B cell (primary cell): ENCODE measurements around the gene SPG7. TPM values are rescaled to one million over a fixed set of nuclear protein-coding genes. Genes with fewer than 3 reads are reported as not detected.
"Not testable (repeated sequence)": the region's sequence is repeated elsewhere in the genome, so short reads cannot be mapped to it uniquely, and the experiment has no call there.

Experiments
- ATAC-seq: fragments of 200-7000 bp; cut with Tn5 transposase; one replicate; pipeline ENCODE4 v1.10.0; 2021; ENCODE audit warnings: low read depth, mild to moderate bottlenecking, moderate number of reproducible peaks, moderate library complexity
- CTCF ChIA-PET: fragments of 350-600 bp; sonication (Branson Sonifier 250); formaldehyde crosslinking; loops from one replicate; lab custom pipeline; 2021; ENCODE audit warnings: antibody characterized with exemption, inconsistent platforms; lab: Charles Lee
- POLR2A ChIA-PET: fragments of 350-600 bp; sonication (Branson Sonifier 250); formaldehyde crosslinking; loops from one replicate; lab custom pipeline; 2021; ENCODE audit warnings: antibody characterized with exemption; lab: Charles Lee
- DNase-seq: peaks from one replicate; pipeline ENCODE4 v3.0.0; 2013
- H2AFZ ChIP-seq: 2 replicates; pipeline ENCODE4 v1.6.1; 2012; ENCODE audit warnings: mild to moderate bottlenecking, low read depth, low read length; ENCODE audit not compliant: insufficient read depth, poor library complexity, severe bottlenecking
- H3K27ac ChIP-seq, 2 donors: 1 replicate in 1 of 2; 2 replicates in 1 of 2; pipeline ENCODE4 v1.5.1; 2012 to 2013; ENCODE audit warnings: low read length in 2 of 2, mild to moderate bottlenecking in 2 of 2, moderate library complexity in 1 of 2
- H3K27me3 ChIP-seq, 4 experiments: fragments of 200-600 bp in 1 of 4; sonication (generic) in 1 of 4; replicated peaks in 1 of 4; 1 replicate in 2 of 4; 2 replicates in 2 of 4; pipeline versions ENCODE4 v1.6.1 to v1.7.0; 2013 to 2016; ENCODE audit warnings: low read length in 3 of 4, mild to moderate bottlenecking in 2 of 4, mixed read lengths in 1 of 4, moderate library complexity in 1 of 4; ENCODE audit not compliant: insufficient read depth in 4 of 4, control insufficient read depth in 3 of 4; ENCODE audit errors: control extremely low read depth in 1 of 4
- H3K36me3 ChIP-seq, 2 experiments: replicated peaks in 1 of 2; 1 replicate in 1 of 2; 2 replicates in 1 of 2; pipeline versions ENCODE4 v1.6.1 to v1.7.1; 2013; ENCODE audit warnings: low read length in 1 of 2; ENCODE audit not compliant: insufficient read depth in 2 of 2, control insufficient read depth in 1 of 2; ENCODE audit errors: control extremely low read depth in 1 of 2, extremely low read depth in 1 of 2
- H3K4me1 ChIP-seq, 2 donors: fragments of 200-600 bp in 1 of 2; sonication (generic) in 1 of 2; 1 replicate in 1 of 2; 2 replicates in 1 of 2; pipeline versions ENCODE4 v1.5.1 to v1.6.1; 2013 to 2017; ENCODE audit warnings: low read length in 2 of 2; ENCODE audit not compliant: control insufficient read depth in 2 of 2, insufficient read depth in 2 of 2
- H3K4me2 ChIP-seq: replicated peaks from 2 replicates; pipeline ENCODE3; 2012; ENCODE audit warnings: mild to moderate bottlenecking, low read depth, low read length; ENCODE audit not compliant: poor library complexity, severe bottlenecking
- H3K4me3 ChIP-seq, 5 experiments: fragments of 200-600 bp in 1 of 5; sonication (generic) in 1 of 5; 1 replicate in 3 of 5; 2 replicates in 2 of 5; pipeline versions ENCODE4 v1.5.1 to v1.7.0; 2011 to 2016; ENCODE audit warnings: low read length in 4 of 5, mild to moderate bottlenecking in 4 of 5, low read depth in 2 of 5, control low read depth in 1 of 5, moderate library complexity in 1 of 5; ENCODE audit not compliant: insufficient read depth in 1 of 5; ENCODE audit errors: control extremely low read depth in 1 of 5, extremely low read depth in 1 of 5
- H3K79me2 ChIP-seq: fragments of 200-600 bp; sonication (generic); one replicate; pipeline ENCODE4 v1.6.0; 2016; ENCODE audit warnings: low read length; ENCODE audit not compliant: control insufficient read depth, insufficient read depth
- H3K9ac ChIP-seq: fragments of 200-600 bp; sonication (generic); 2 replicates; pipeline ENCODE4 v1.6.1; 2017; ENCODE audit warnings: mild to moderate bottlenecking, low read length, moderate library complexity
- H3K9me3 ChIP-seq, 3 donors: one replicate each; pipeline versions ENCODE4 v1.6.1 to v1.7.1; 2013; ENCODE audit warnings: low read length in 2 of 3; ENCODE audit not compliant: control insufficient read depth in 2 of 3, insufficient read depth in 1 of 3; ENCODE audit errors: control extremely low read depth in 1 of 3
- H4K20me1 ChIP-seq: 2 replicates; pipeline ENCODE4 v1.6.0; 2012; ENCODE audit warnings: mild to moderate bottlenecking, low read length; ENCODE audit not compliant: insufficient read depth, control insufficient read depth, poor library complexity, severe bottlenecking
- H3K27ac Mint-ChIP-seq: one replicate; pipeline ENCODE4 v1.8.0; 2021; ENCODE audit warnings: mixed read lengths
- H3K27me3 Mint-ChIP-seq: one replicate; pipeline ENCODE4 v1.8.0; 2021; ENCODE audit warnings: mixed read lengths
- H3K4me1 Mint-ChIP-seq: one replicate; pipeline ENCODE4 v1.8.0; 2021; ENCODE audit warnings: mixed read lengths
- H3K4me3 Mint-ChIP-seq: one replicate; pipeline ENCODE4 v1.8.0; 2021; ENCODE audit warnings: mixed read lengths
- H3K9me3 Mint-ChIP-seq: one replicate; pipeline ENCODE4 v1.8.0; 2022; ENCODE audit warnings: mixed read lengths; ENCODE audit not compliant: insufficient read depth
- EZH2 ChIP-seq: IDR thresholded peaks from 2 replicates; pipeline ENCODE4 v1.6.1; 2012; ENCODE audit warnings: borderline replicate concordance, low read depth, mild to moderate bottlenecking, moderate library complexity, low read length; ENCODE audit not compliant: insufficient read depth, poor library complexity, severe bottlenecking
- WGBS: methylation state at CpG from one replicate; pipeline ENCODE4 v1.1.5; 2013; ENCODE audit warnings: missing lambda C conversion rate; ENCODE audit not compliant: insufficient coverage; 5-methylcytosine and 5-hydroxymethylcytosine counted together
- intact Hi-C: fragments of 100-400 bp; cut with micrococcal nuclease; formaldehyde crosslinking; loops from one replicate; pipeline ENCODE4 v1.10.0; 2022
- polyA plus RNA-seq: library from polyadenylated mRNA; depleted of rRNA; stranded (reverse); fragments of >200 nt; gene quantifications from 2 replicates; pipeline ENCODE4 v1.2.3, GENCODE V29; 2012
- total RNA-seq, 2 donors: library from RNA; stranded (reverse); fragments of 120-200 nt in 1 of 2; gene quantifications; 1 replicate in 1 of 2; 2 replicates in 1 of 2; pipeline versions ENCODE4 v1.2.3 to v1.2.4, GENCODE V29; 2013 to 2022
- TF ChIP-seq, protein P1 (sequence below): fragments of 200-600 bp; IDR thresholded peaks from one replicate; pipeline ENCODE4 v1.8.0; 2022; ENCODE audit warnings: antibody characterized with exemption, mild to moderate bottlenecking

The SPG7 gene
- total and polyA plus RNA-seq, 2 donors (not counting 1 experiment from before 2014, with no cell fraction given): 146 to 157 TPM

DNA sequence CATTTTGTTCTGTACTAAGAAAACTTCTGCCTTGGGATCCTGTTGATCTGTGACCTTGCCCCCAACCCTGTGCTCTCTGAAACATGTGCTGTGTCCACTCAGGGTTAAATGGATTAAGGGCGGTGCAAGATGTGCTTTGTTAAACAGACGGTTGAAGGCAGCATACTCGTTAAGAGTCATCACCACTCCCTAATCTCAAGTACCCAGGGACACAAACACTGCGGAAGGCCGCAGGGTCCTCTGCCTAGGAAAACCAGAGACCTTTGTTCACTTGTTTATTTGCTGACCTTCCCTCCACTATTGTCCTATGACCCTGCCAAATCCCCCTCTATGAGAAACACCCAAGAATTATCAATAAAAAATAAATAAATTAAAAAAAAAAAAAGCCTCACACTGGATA lies 44.9 kb upstream of the SPG7 start:
- peaks cover 50% of the 10 kb centered on the region for H3K4me1 Mint-ChIP-seq
- H3K36me3 ChIP-seq, H3K4me1 ChIP-seq, H2AFZ ChIP-seq, H3K9me3 Mint-ChIP-seq, intact Hi-C loops, H3K9me3 ChIP-seq, H3K27ac Mint-ChIP-seq, H3K4me2 ChIP-seq, H3K4me3 ChIP-seq, H3K27ac ChIP-seq, POLR2A ChIA-PET, DNase-seq, H3K27me3 ChIP-seq, H3K27me3 Mint-ChIP-seq, H3K9ac ChIP-seq, CTCF ChIA-PET, H3K4me3 Mint-ChIP-seq, ATAC-seq: not testable (repeated sequence)
- no CpG with 5 or more reads among the region's 5 CpGs for WGBS
- H3K79me2 ChIP-seq: peaks cover 86% of the 10 kb centered on the region
- H4K20me1 ChIP-seq: peaks cover 94% of the 10 kb centered on the region

DNA sequence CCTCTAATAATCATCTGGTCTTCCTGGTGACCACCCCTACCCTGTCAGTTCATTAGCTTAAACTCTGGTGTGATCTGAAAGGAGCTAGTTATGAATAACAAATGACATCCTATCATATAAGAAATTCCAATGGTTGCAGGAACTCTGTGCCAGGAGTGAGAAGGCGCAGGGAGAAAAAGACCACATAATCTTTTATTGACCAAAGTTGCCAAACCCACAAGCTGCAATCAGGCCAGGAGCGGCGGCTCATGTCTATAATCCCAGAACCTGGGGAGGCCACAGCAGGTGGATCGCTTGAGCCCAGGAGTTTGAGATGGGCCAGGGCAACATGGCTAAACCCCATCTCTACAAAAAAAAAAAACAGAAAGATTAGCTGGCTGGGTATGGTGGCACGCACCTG lies 41.3 kb upstream of the SPG7 start:
- no peaks in the 10 kb centered on the region for H3K27me3 Mint-ChIP-seq
- no peak for DNase-seq
- no peak overlapping the region for H3K27ac Mint-ChIP-seq
- intact Hi-C loops: no loop called here
- no peaks in the 10 kb centered on the region for H3K27me3 ChIP-seq
- peaks cover 0 to 5% of the 10 kb centered on the region in 2 experiments for H3K36me3 ChIP-seq
- no peak overlapping the region for H3K27ac ChIP-seq
- no peak overlapping the region for H3K4me2 ChIP-seq
- WGBS: 100% methylated on average over 5 of the region's 5 CpGs
- H3K4me3 Mint-ChIP-seq: no peak overlapping the region
- no peak for ATAC-seq
- no peak overlapping the region for H2AFZ ChIP-seq
- ChIA-PET POLR2A (no interaction called here), CTCF (interaction anchor here (0.9 kb wide), 1 partner anchor 17 kb away, joined by 3 read pairs; no protein-coding TSS in a partner anchor)
- H4K20me1 ChIP-seq: peaks cover 94% of the 10 kb centered on the region
- no peak for TF ChIP-seq EZH2
- TF ChIP-seq, protein P1, sequence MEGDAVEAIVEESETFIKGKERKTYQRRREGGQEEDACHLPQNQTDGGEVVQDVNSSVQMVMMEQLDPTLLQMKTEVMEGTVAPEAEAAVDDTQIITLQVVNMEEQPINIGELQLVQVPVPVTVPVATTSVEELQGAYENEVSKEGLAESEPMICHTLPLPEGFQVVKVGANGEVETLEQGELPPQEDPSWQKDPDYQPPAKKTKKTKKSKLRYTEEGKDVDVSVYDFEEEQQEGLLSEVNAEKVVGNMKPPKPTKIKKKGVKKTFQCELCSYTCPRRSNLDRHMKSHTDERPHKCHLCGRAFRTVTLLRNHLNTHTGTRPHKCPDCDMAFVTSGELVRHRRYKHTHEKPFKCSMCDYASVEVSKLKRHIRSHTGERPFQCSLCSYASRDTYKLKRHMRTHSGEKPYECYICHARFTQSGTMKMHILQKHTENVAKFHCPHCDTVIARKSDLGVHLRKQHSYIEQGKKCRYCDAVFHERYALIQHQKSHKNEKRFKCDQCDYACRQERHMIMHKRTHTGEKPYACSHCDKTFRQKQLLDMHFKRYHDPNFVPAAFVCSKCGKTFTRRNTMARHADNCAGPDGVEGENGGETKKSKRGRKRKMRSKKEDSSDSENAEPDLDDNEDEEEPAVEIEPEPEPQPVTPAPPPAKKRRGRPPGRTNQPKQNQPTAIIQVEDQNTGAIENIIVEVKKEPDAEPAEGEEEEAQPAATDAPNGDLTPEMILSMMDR: no peak
- H3K9ac ChIP-seq: no peak overlapping the region
- peaks cover 53% of the 10 kb centered on the region for H3K4me1 Mint-ChIP-seq
- H3K79me2 ChIP-seq: peaks cover 86% of the 10 kb centered on the region
- no peaks in the 10 kb centered on the region for H3K9me3 ChIP-seq
- no peaks in the 10 kb centered on the region for H3K9me3 Mint-ChIP-seq
- H3K4me1 ChIP-seq: peaks cover 4 to 10% of the 10 kb centered on the region in 2 donors
- no peak overlapping the region for H3K4me3 ChIP-seq
